HepG2 (cell line): ENCODE data around the gene CAMTA1. TPM values are rescaled to one million over a fixed set of nuclear protein-coding genes. Genes with fewer than 3 reads are reported as not detected.

Experiments
- ATAD3A ChIP-seq: sonication (generic); formaldehyde crosslinking; IDR thresholded peaks from 2 replicates; pipeline ENCODE4 v1.4.0; 2020; ENCODE audit warnings: missing genetic modification reagents
- MAFG ChIP-seq: sonication (generic); formaldehyde crosslinking; IDR thresholded peaks from 2 replicates; pipeline ENCODE4 v1.5.1; 2020; ENCODE audit warnings: mild to moderate bottlenecking, missing genetic modification reagents
- MXI1 ChIP-seq: IDR thresholded peaks from 3 replicates; pipeline ENCODE4 v1.6.1; 2012; ENCODE audit warnings: low read depth, low read length, inconsistent platforms, borderline replicate concordance
- NCOA2 ChIP-seq: sonication (generic); formaldehyde crosslinking; IDR thresholded peaks from 2 replicates; pipeline ENCODE4 v1.8.0; 2022; ENCODE audit warnings: inconsistent platforms
- ZBTB40 ChIP-seq, 2 experiments: fragments of 450-650 bp in 1 of 2; sonication (generic) in 1 of 2; formaldehyde crosslinking in 1 of 2; IDR thresholded peaks; 2 replicates each; pipeline versions ENCODE4 v1.6.1 to v1.8.0; 2016 to 2022; ENCODE audit warnings: antibody characterized with exemption in 1 of 2, mild to moderate bottlenecking in 1 of 2, missing genetic modification reagents in 1 of 2
- ZNF335 ChIP-seq: sonication (generic); formaldehyde crosslinking; IDR thresholded peaks from 2 replicates; pipeline ENCODE4 v1.4.0; 2020; ENCODE audit warnings: missing genetic modification reagents
- polyA plus RNA-seq, 8 experiments: library from polyadenylated mRNA; depleted of rRNA in 3 of 8; stranded (reverse) in 7 of 8; unstranded in 1 of 8; fragments of >200 nt; fragmentation: Illumina TruSeq in 4 of 8; extraction: Trizol in 4 of 8; gene quantifications; 2 replicates each; pipeline versions ENCODE4 v1.2.1 to v1.2.3, GENCODE V29; 2011 to 2016; ENCODE audit warnings: low read depth in 4 of 8, missing spikeins in 1 of 8, mixed read lengths in 1 of 8; ENCODE audit not compliant: insufficient read depth in 1 of 8
- total RNA-seq, 5 experiments: library from RNA; depleted of rRNA; stranded (reverse); fragments of >200 nt; fragmentation: Illumina TruSeq; extraction: Trizol; gene quantifications; 2 replicates each; pipeline ENCODE4 v1.2.3, GENCODE V29; 2016; ENCODE audit warnings: low read depth in 1 of 5
- TF ChIP-seq, protein P1 (sequence below): sonication (generic); formaldehyde crosslinking; IDR thresholded peaks from 2 replicates; pipeline ENCODE4 v1.4.0; 2020; ENCODE audit warnings: missing genetic modification reagents, borderline replicate concordance

Gene CAMTA1
- total and polyA plus RNA-seq, 2 of the 13 experiments (the other 11 are each of a cell fraction or from before 2014, with no cell fraction given) = 25.0 to 36.4 TPM

DNA sequence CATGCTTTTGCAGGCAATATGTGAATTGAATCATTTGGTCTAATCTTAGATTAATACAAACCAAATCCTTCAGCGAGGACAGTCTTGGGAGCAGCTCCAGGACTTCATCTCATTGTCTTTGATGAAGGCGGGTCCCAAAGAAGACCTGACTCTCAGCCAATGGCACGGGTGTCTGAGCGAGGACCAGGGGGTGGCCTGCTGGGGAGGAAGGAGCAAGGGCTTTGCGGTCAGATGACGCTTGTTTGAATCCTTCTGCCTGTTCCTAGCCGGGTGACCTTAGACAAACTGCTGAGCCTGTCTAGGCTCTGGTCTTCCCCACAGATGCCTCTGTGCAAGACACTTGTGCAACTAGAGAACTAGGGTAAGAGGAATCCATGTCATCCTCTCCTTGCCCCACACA is 673.7 kb downstream of the CAMTA1 start (continued):
- TF ChIP-seq ZBTB40 (IDR thresholded peaks at IDR 0.05) = no peak
- TF ChIP-seq ZBTB40 (CRISPR knock-in tag; IDR thresholded peaks at IDR 0.05) = no peak
- no peak for TF ChIP-seq MXI1
- no peak for TF ChIP-seq ZNF335 (CRISPR knock-in tag)
- TF ChIP-seq MAFG (CRISPR knock-in tag) = no peak
- no peak for TF ChIP-seq NCOA2
- TF ChIP-seq, protein P1, sequence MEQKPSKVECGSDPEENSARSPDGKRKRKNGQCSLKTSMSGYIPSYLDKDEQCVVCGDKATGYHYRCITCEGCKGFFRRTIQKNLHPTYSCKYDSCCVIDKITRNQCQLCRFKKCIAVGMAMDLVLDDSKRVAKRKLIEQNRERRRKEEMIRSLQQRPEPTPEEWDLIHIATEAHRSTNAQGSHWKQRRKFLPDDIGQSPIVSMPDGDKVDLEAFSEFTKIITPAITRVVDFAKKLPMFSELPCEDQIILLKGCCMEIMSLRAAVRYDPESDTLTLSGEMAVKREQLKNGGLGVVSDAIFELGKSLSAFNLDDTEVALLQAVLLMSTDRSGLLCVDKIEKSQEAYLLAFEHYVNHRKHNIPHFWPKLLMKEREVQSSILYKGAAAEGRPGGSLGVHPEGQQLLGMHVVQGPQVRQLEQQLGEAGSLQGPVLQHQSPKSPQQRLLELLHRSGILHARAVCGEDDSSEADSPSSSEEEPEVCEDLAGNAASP (CRISPR knock-in tag) = no peak
- TF ChIP-seq ATAD3A = no peak
